Mesenteric fat pad (tissue), 1 donor: ENCODE results near the gene PRKCZ. TPM values are rescaled to one million over a fixed set of nuclear protein-coding genes. Genes with fewer than 3 reads are reported as not detected.

Source experiments
- DNase-seq: peaks from one replicate; pipeline ENCODE4 v3.0.0-alpha.2; 2020; ENCODE audit warnings: low spot score
- long read RNA-seq: library from polyadenylated mRNA; unstranded; transcript quantifications from one replicate; pipeline ENCODE4 v2.0.0, GENCODE V29; 2020
- total RNA-seq: library from RNA; stranded (reverse); fragmentation: NEBNext Ultra II Directional; extraction: Animal tissue kit (Norgen Biotek cat#: 25700); gene quantifications from one replicate; pipeline ENCODE4 v1.2.1, GENCODE V29; 2021
- donor health status: DM: yes; HTN: yes; CAD: no.

Gene PRKCZ
- 1.4 TPM for total RNA-seq
- long read RNA-seq: 0 reads

- peak; percentile 93 for DNase-seq
Measured at GRCh38 chr1:2049718-2050431, at the start of gene PRKCZ. TSS of gene PRKCZ (plus strand) at chr1:2050411. CDS start at chr1:2050631, 220 bp downstream.

GRCh38 chr1:2000432-2000831 lies 49.8 kb upstream of the PRKCZ start:
- DNase-seq: no peak

- DNase-seq: no peak
Measured at GRCh38 chr1:2000850-2001249, 49.4 kb upstream of the PRKCZ start.

- no peak for DNase-seq
Measured at GRCh38 chr1:2001773-2002411, 48.3 kb upstream of the PRKCZ start.

GRCh38 chr1:2003541-2004131 lies 46.6 kb upstream of the PRKCZ start, which contains the start of gene CFAP74:
TSS of gene CFAP74 (minus strand) at chr1:2003786. CDS start at chr1:1990956, 12,830 bp downstream.
- no peak for DNase-seq

GRCh38 chr1:2004856-2005255 lies 45.4 kb upstream of the PRKCZ start:
- no peak for DNase-seq

GRCh38 chr1:2009101-2010053 lies 40.8 kb upstream of the PRKCZ start:
- DNase-seq: no peak

GRCh38 chr1:2014181-2014580 lies 36.0 kb upstream of the PRKCZ start:
- DNase-seq: no peak

GRCh38 chr1:2014741-2015735 lies 35.2 kb upstream of the PRKCZ start:
- no peak for DNase-seq

- DNase-seq: no peak
Measured at GRCh38 chr1:2016123-2016522, 34.1 kb upstream of the PRKCZ start.

GRCh38 chr1:2018217-2019171 lies 31.7 kb upstream of the PRKCZ start:
- no peak for DNase-seq

- no peak for DNase-seq
Measured at GRCh38 chr1:2019172-2019543, 31.1 kb upstream of the PRKCZ start, which contains the start of gene GABRD. TSS of gene GABRD (plus strand) at chr1:2019345. CDS start at chr1:2019424, 79 bp downstream.

- DNase-seq: no peak
Measured at GRCh38 chr1:2019571-2020309, 30.5 kb upstream of the PRKCZ start.

GRCh38 chr1:2020310-2020655 lies 29.9 kb upstream of the PRKCZ start:
- DNase-seq: no peak

- no peak for DNase-seq
Measured at GRCh38 chr1:2021550-2021949, 28.7 kb upstream of the PRKCZ start.

- DNase-seq: no peak
Measured at GRCh38 chr1:2022063-2022770, 28.0 kb upstream of the PRKCZ start.

GRCh38 chr1:2023187-2023586 lies 27.0 kb upstream of the PRKCZ start:
- DNase-seq: no peak

GRCh38 chr1:2024451-2024850 lies 25.8 kb upstream of the PRKCZ start:
- DNase-seq: no peak
